BJ (cell line): Measurements from ENCODE around the gene MAPK7. TPM values are rescaled to one million over a fixed set of nuclear protein-coding genes. Genes with fewer than 3 reads are reported as not detected.

Experiments
- CTCF ChIA-PET: fragments of 350-600 bp; formaldehyde crosslinking; extraction: SDS; loops from one replicate; lab custom pipeline; 2021; ENCODE audit warnings: antibody characterized with exemption, inconsistent platforms; lab: Yijun Ruan, JAX
- POLR2A ChIA-PET: fragments of 300-600 bp; sonication (Branson Sonifier 250); formaldehyde crosslinking; extraction: SDS; loops from one replicate; lab custom pipeline; 2021; ENCODE audit warnings: antibody characterized with exemption; lab: Charles Lee
- DNase-seq: peaks from one replicate; pipeline ENCODE4 v3.0.0-alpha.2; 2011; ENCODE audit warnings: low read depth
- H3K27me3 ChIP-seq: 2 replicates; pipeline ENCODE4 v1.6.0; 2011; ENCODE audit warnings: low read length; ENCODE audit not compliant: control insufficient read depth, insufficient read depth
- H3K36me3 ChIP-seq: 2 replicates; pipeline ENCODE4 v1.5.1; 2011; ENCODE audit warnings: low read length; ENCODE audit not compliant: control insufficient read depth, insufficient read depth
- H3K4me3 ChIP-seq: 2 replicates; pipeline ENCODE4 v1.5.1; 2011; ENCODE audit warnings: low read depth, mild to moderate bottlenecking, control low read depth, low read length
- polyA plus RNA-seq: library from polyadenylated mRNA; depleted of rRNA; stranded (reverse); fragments of >200 nt; gene quantifications from 2 replicates; pipeline ENCODE4 v1.2.3, GENCODE V29; 2011
- TF ChIP-seq, protein P1 (sequence below): IDR thresholded peaks from 2 replicates; pipeline ENCODE4 v1.5.1; 2011; ENCODE audit warnings: low read depth, mild to moderate bottlenecking, control low read depth, inconsistent platforms, low read length, moderate library complexity; ENCODE audit not compliant: insufficient read depth

Gene MAPK7
- polyA plus RNA-seq, 1 experiment, result 10.7 TPM

DNA sequence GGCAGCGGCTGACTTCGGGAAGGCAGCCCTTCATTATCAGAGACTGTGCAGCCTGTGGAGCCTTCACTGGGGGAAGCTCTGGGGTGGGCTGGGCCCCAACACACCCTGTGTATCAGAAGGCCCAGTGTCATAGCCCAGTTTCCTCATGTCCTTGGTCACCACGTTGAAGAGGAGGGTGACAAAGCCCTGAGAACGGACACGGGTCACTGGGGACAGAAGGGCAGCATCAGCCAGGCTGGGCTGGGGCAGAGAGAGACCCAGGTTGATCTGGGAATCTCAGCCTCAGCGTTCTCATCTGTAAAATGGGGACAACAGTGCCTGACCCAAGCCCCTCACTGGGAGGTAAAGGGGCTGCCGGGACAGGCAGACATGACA, 35.1 kb upstream of the MAPK7 start:
- H3K4me3 ChIP-seq, result no peak overlapping the region
- TF ChIP-seq, protein P1, sequence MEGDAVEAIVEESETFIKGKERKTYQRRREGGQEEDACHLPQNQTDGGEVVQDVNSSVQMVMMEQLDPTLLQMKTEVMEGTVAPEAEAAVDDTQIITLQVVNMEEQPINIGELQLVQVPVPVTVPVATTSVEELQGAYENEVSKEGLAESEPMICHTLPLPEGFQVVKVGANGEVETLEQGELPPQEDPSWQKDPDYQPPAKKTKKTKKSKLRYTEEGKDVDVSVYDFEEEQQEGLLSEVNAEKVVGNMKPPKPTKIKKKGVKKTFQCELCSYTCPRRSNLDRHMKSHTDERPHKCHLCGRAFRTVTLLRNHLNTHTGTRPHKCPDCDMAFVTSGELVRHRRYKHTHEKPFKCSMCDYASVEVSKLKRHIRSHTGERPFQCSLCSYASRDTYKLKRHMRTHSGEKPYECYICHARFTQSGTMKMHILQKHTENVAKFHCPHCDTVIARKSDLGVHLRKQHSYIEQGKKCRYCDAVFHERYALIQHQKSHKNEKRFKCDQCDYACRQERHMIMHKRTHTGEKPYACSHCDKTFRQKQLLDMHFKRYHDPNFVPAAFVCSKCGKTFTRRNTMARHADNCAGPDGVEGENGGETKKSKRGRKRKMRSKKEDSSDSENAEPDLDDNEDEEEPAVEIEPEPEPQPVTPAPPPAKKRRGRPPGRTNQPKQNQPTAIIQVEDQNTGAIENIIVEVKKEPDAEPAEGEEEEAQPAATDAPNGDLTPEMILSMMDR, result no peak
- no peak for DNase-seq
- peaks cover 2% of the 10 kb centered on the region; the same call in 1 of the 2 replicates for H3K36me3 ChIP-seq
- no peaks in the 10 kb centered on the region for H3K27me3 ChIP-seq
- CTCF ChIA-PET, result interaction anchor here (0.8 to 1.2 kb wide), 2 partner anchors 11 to 105 kb away, joined by 3 to 5 read pairs; no protein-coding TSS in a partner anchor
- POLR2A ChIA-PET, result no interaction called here

DNA sequence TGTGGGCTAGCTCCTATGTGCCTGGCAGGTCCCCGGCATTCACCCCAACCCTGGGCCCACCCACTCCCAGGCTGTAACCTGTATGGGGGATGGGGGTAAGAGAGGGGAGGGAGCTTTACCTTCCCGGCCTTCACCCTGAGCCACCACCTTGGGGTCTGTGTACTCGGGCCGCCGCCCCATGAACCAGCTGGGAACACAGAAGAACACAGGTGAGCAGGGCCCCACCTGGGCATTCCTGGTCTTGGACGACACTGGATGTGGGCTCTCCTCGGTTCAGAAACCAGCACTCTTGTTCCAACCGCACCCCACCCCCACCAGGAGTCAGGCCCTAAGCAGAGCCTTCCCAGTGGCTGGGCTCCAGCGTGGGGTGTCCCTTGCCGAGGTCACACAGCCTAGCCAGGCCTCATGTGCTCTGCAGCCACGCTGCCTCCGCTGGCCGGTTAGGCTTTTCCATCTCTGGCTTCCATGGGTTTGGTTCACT, 34.6 kb upstream of the MAPK7 start:
- ChIA-PET CTCF (no interaction called here), POLR2A (no interaction called here)

DNA sequence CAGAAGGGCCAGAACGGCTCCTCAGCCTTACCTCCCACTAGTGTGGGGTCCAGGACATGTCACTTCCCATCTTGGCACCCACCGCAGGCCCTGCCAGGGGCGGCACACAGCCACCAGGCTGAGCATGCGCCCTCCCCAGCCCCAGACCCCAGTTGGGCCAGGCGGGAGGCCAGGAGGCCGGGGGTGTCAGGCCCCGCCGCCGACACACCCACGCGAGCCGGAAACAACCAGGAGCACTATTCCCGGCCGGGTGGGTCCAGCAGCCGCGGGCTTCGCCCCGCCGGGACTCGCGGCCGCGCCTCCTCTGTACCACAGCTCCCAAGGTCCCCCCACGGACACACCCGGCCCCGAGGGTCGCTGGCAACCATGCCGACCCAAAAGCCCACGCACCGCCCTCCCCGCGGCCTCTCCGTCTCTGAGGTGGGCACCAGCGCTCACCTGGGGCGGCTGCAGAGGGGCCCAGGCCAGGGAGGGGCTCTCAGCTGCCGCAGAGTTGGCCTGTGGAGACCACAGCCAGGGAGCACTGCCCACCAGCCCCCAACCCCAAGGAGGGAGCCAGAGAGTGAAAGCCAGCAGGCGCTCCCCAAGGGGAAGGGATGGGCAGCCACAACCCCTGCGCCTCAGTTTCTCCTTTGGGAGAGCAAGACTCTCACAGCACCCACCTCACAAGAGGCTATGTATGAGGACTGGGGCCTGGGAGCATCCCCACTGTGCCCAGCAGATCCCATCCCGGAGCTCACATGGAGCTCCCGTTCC, 33.8 kb upstream of the MAPK7 start:
- no peak for DNase-seq
- POLR2A ChIA-PET, result no interaction called here
- Histone ChIP-seq H3K4me3 (no peak overlapping the region), H3K36me3 (peaks cover 2% of the 10 kb centered on the region; the same call in 1 of the 2 replicates), H3K27me3 (no peaks in the 10 kb centered on the region)
- TF ChIP-seq, protein P1, result no peak
- CTCF ChIA-PET, result no interaction called here

More for the DNA sequence above, 34.6 kb upstream of the MAPK7 start:
- DNase-seq, result no peak
- peaks cover 2% of the 10 kb centered on the region; the same call in 1 of the 2 replicates for H3K36me3 ChIP-seq
- TF ChIP-seq, protein P1, result no peak
- no peak overlapping the region for H3K4me3 ChIP-seq
- no peaks in the 10 kb centered on the region for H3K27me3 ChIP-seq

DNA sequence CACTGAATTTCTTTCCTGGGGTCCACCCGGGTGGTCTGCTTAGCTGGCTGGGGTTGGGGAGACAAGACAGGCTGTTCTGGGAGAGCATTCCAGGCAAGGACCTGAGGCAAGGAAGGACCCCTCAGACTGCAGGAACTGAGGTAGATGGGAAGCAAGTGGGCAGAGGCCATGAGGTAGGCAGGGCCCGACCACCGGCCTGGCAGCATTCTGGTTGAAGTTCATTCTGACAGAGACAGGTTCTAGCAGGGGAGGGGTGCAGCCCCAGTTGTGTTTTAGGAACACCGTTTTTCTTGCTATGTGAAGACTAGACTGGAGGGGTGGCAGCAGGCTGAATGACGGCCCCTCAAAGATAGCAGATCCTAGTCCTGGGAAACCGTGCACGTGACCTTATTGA, 33.2 kb upstream of the MAPK7 start:
- TF ChIP-seq, protein P1, result no peak
- no peak overlapping the region for H3K4me3 ChIP-seq
- POLR2A ChIA-PET, result no interaction called here
- CTCF ChIA-PET, result no interaction called here
- DNase-seq, result no peak
- no peaks in the 10 kb centered on the region for H3K27me3 ChIP-seq
- H3K36me3 ChIP-seq, result peaks cover 2% of the 10 kb centered on the region; the same call in 1 of the 2 replicates

DNA sequence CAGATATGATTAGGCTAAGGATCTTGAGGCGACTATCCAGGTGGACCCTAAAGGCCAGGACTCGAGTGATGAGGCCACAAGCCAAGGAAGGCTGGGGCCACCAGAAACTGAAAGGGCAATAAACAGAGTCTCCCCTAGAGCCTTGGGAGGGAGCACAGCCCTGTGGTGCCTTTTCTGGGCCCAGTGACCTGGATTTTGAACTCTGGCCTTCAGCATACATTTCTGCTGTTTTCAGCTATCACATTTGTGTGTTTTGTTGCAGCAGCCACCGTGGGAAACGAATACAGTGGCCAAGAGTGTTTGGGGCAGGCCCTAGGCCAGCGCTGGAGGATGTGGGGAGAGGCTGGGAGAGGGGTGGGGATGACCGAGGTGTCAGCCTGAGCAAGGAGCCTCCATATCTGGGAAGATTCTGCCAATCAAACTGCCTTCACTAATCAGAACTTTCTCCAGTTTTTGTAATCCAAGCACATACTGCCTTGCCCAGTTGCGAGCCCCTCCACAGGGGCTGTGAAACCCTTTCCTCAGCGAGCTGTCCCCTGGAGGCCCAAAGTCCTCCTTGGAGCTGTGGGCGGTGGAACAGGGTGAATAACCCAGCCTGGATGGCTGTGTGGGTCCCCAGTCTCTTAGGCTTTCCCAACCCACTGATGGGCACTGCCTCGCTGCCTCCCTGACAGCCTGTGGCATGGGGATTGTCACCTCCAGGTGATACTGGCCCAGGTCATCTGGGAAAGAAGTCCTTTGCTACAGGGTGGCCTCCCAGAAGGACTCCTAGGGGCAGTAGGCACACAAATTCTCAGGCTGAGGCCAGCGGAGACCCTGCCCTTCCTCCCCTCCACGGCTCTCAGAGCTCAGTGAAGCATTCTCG, 32.6 kb upstream of the MAPK7 start:
- Histone ChIP-seq H3K36me3 (peaks cover 2% of the 10 kb centered on the region; the same call in 1 of the 2 replicates), H3K27me3 (no peaks in the 10 kb centered on the region), H3K4me3 (no peak overlapping the region)
- POLR2A ChIA-PET, result no interaction called here
- no peak for DNase-seq
- TF ChIP-seq, protein P1, result no peak
- CTCF ChIA-PET, result interaction anchor here (0.7 kb wide), 1 partner anchor 48 kb away, joined by 3 read pairs; no protein-coding TSS in a partner anchor
